ENCODE data around the gene TWIST2. TPM values are rescaled to one million over a fixed set of nuclear protein-coding genes. Genes with fewer than 3 reads are reported as not detected.

The TWIST2 gene
- total RNA-seq, 1 donor from 2014 or later, result 13.6 TPM

GRCh38 chr2:238854246-238854645, 6.4 kb downstream of the TWIST2 start:
- ATAC-seq, result no peak
- DNase-seq (ENCODE audit: low spot score), result no peak
- intact Hi-C loops (cut with DNase I), result no loop called here

GRCh38 chr2:238854699-238855229, 6.9 kb downstream of the TWIST2 start:
- no peak for ATAC-seq
- no peak for DNase-seq (ENCODE audit: low spot score)
- intact Hi-C loops (cut with DNase I), result no loop called here

GRCh38 chr2:238855299-238855698, 7.4 kb downstream of the TWIST2 start:
- intact Hi-C loops (cut with DNase I), result no loop called here
- ATAC-seq (no peak), DNase-seq (ENCODE audit: low spot score) (no peak)

GRCh38 chr2:238855891-238856580, 8.2 kb downstream of the TWIST2 start:
- no peak for ATAC-seq
- intact Hi-C loops (cut with DNase I), result no loop called here
- DNase-seq (ENCODE audit: low spot score), result no peak

GRCh38 chr2:238856713-238857567, 9.1 kb downstream of the TWIST2 start:
- no peak for DNase-seq (ENCODE audit: low spot score)
- intact Hi-C loops (cut with DNase I), result no loop called here
- ATAC-seq, result no peak

GRCh38 chr2:238857959-238858358, 10.1 kb downstream of the TWIST2 start:
- intact Hi-C loops (cut with DNase I), result no loop called here
- no peak for ATAC-seq
- no peak for DNase-seq (ENCODE audit: low spot score)

- intact Hi-C loops (cut with DNase I), result no loop called here
- peak; percentile 41 for DNase-seq (ENCODE audit: low spot score)
- no peak for ATAC-seq
Measured at GRCh38 chr2:238859636-238860347, 11.9 kb downstream of the TWIST2 start.

- intact Hi-C loops (cut with DNase I), result no loop called here
- DNase-seq (ENCODE audit: low spot score), result peak; percentile 51
Measured at GRCh38 chr2:238861013-238861730, 13.3 kb downstream of the TWIST2 start.

GRCh38 chr2:238861766-238862315, 14.0 kb downstream of the TWIST2 start:
- no peak for ATAC-seq
- peak; percentile 43 for DNase-seq (ENCODE audit: low spot score)
- intact Hi-C loops (cut with DNase I), result no loop called here

More at GRCh38 chr2:238861013-238861730, 13.3 kb downstream of the TWIST2 start:
- no peak for ATAC-seq

GRCh38 chr2:238862701-238863100, 14.8 kb downstream of the TWIST2 start:
- ATAC-seq (no peak), DNase-seq (ENCODE audit: low spot score) (no peak)
- intact Hi-C loops (cut with DNase I), result no loop called here

- no peak for DNase-seq (ENCODE audit: low spot score)
- intact Hi-C loops (cut with DNase I), result no loop called here
- ATAC-seq, result no peak
Measured at GRCh38 chr2:238863231-238863630, 15.3 kb downstream of the TWIST2 start.

GRCh38 chr2:238863749-238864206, 15.9 kb downstream of the TWIST2 start:
- ATAC-seq (no peak), DNase-seq (ENCODE audit: low spot score) (no peak)
- intact Hi-C loops (cut with DNase I), result no loop called here

- ATAC-seq, result peak; percentile 91
- intact Hi-C loops (cut with DNase I), result no loop called here
- DNase-seq (ENCODE audit: low spot score), result peak; percentile 83
Measured at GRCh38 chr2:238864207-238865014, 16.5 kb downstream of the TWIST2 start.

GRCh38 chr2:238865015-238865719, 17.3 kb downstream of the TWIST2 start:
- intact Hi-C loops (cut with DNase I), result no loop called here
- DNase-seq (ENCODE audit: low spot score), result no peak
- no peak for ATAC-seq

- no peak for DNase-seq (ENCODE audit: low spot score)
- ATAC-seq, result no peak
- intact Hi-C loops (cut with DNase I), result no loop called here
Measured at GRCh38 chr2:238865744-238866355, 18.0 kb downstream of the TWIST2 start.

- no peak for DNase-seq (ENCODE audit: low spot score)
- ATAC-seq, result no peak
- intact Hi-C loops (cut with DNase I), result no loop called here
Measured at GRCh38 chr2:238866656-238867277, 18.9 kb downstream of the TWIST2 start.
